Fibroblast of peridontal ligament (primary cell): Measurements from ENCODE around the gene NBL1.

ENCODE experiments used
- DNase-seq: peaks from one replicate; pipeline ENCODE4 v3.0.0-alpha.2; 2010; ENCODE audit errors: extremely low read depth

The NBL1 gene

GRCh38 chr1:19700079-19700777, 56.1 kb downstream of the NBL1 start:
- DNase-seq, result no peak

DNA sequence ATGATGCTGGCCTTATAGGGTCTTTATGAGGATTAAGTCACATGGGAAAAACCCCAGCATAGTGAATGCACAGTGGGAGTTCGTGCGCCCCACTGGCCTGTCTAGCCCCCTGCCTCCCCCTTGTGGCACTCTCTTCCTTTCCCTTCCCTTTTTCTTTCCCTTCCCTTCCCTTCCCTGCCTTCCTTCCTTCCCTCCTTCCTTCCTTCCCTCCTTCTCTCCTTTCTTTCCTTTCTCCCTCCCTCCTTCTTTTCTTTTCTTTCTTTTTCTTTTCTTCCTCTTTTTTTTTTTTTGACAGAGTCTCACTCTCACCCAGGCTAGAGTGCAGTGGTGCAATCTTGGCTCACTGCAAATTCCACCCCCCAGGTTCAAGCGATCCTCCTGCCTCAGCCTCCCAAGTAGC, 59.2 kb downstream of the NBL1 start:
- DNase-seq, result no peak

- DNase-seq, result peak; percentile 72
Measured at GRCh38 chr1:19704247-19705113, 60.4 kb downstream of the NBL1 start.

DNA sequence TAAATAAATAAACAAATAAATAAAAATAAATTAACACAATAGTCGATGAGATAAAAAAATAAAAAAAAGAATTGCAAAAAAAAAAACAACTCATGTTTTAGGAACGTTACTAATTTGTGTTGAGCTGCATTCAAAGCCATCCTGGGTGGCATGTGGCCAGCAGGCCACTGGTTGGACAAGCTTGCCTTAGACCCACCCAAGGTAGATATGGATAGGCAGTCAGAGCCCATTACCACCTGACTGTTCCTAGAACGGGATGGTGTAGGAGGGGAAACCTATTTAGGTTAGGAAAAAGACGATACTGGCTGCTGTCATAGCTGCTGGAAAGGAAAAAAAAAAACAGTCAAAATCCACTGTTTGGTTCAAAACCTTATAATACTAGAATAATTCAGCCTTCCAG, 61.4 kb downstream of the NBL1 start:
- no peak for DNase-seq

GRCh38 chr1:19706136-19706535, 62.0 kb downstream of the NBL1 start:
- no peak for DNase-seq
